GM12878 (cell line): Measurements from ENCODE around the gene CDHR4. TPM values are rescaled to one million over a fixed set of nuclear protein-coding genes. Genes with fewer than 3 reads are reported as not detected.

ENCODE experiments used
- ATAC-seq: fragments of 200-7000 bp; cut with Tn5 transposase; 3 replicates; pipeline ENCODE4 v1.9.1; 2020; ENCODE audit warnings: mild to moderate bottlenecking, moderate library complexity
- BruUV-seq: library from RNA; stranded (reverse); fragments of 400-500 nt; replicated peaks from 2 replicates; lab custom pipeline; 2021; lab: Mats Ljungman, UMichigan
- CTCF ChIA-PET: fragments of 300-600 bp; sonication (Branson Sonifier 250); formaldehyde crosslinking; extraction: SDS; loops from one replicate; lab custom pipeline; 2021; ENCODE audit warnings: inconsistent platforms; lab: Yijun Ruan, JAX
- POLR2A ChIA-PET: fragments of 350-600 bp; formaldehyde crosslinking; extraction: SDS; loops from one replicate; lab custom pipeline; 2021; ENCODE audit warnings: inconsistent platforms; lab: Charles Lee
- RAD21 ChIA-PET: fragments of 300-600 bp; sonication (Branson Sonifier 250); formaldehyde crosslinking; loops from one replicate; lab custom pipeline; 2023; ENCODE audit warnings: antibody characterized with exemption; ENCODE audit not compliant: unreplicated experiment; lab: Charles Lee
- SMC1A ChIA-PET: fragments of 300-600 bp; sonication (Branson Sonifier 250); formaldehyde crosslinking; loops from one replicate; lab custom pipeline; 2023; ENCODE audit not compliant: unreplicated experiment, uncharacterized antibody; lab: Charles Lee
- DNase-seq: peaks from one replicate; pipeline ENCODE4 v3.0.0-alpha.2; 2011; ENCODE audit warnings: low read depth, low spot score
- FAIRE-seq: peaks from 3 replicates; lab custom pipeline; 2011; peaks lifted over from hg19 to GRCh38; lab: Jason Lieb, UNC
- H2AFZ ChIP-seq: 2 replicates; pipeline ENCODE4 v1.6.0; 2011; ENCODE audit warnings: low read depth, low read length, control low read depth; ENCODE audit not compliant: control insufficient read depth
- H3K27ac ChIP-seq: 2 replicates; pipeline ENCODE4 v1.5.1; 2011; ENCODE audit warnings: control low read depth; ENCODE audit not compliant: control insufficient read depth, insufficient read depth
- H3K27me3 ChIP-seq, 2 experiments: replicated peaks in 1 of 2; 2 replicates each; pipeline versions ENCODE4 v1.6.0 to v1.6.1; 2011; ENCODE audit warnings: low read length in 1 of 2; ENCODE audit not compliant: control insufficient read depth in 2 of 2, insufficient read depth in 2 of 2
- H3K36me3 ChIP-seq, 2 experiments: 2 replicates each; pipeline ENCODE4 v1.5.1; 2011; ENCODE audit warnings: low read length in 1 of 2; ENCODE audit not compliant: control insufficient read depth in 2 of 2, insufficient read depth in 2 of 2
- H3K4me1 ChIP-seq: 2 replicates; pipeline ENCODE4 v1.6.1; 2011; ENCODE audit warnings: mild to moderate bottlenecking, low read length, moderate library complexity, mixed read lengths; ENCODE audit not compliant: control insufficient read depth, insufficient read depth
- H3K4me2 ChIP-seq: 2 replicates; pipeline ENCODE4 v1.6.0; 2011; ENCODE audit warnings: control low read depth; ENCODE audit not compliant: control insufficient read depth, insufficient read depth
- H3K4me3 ChIP-seq: fragments of 200-600 bp; sonication (generic); 2 replicates; pipeline ENCODE4 v1.5.1; 2016
- H3K79me2 ChIP-seq: 2 replicates; pipeline ENCODE4 v1.6.0; 2011; ENCODE audit warnings: low read length; ENCODE audit not compliant: control insufficient read depth, insufficient read depth
- H3K9ac ChIP-seq: 2 replicates; pipeline ENCODE4 v1.8.0; 2011; ENCODE audit warnings: low read length, control low read depth, mixed read lengths; ENCODE audit not compliant: control insufficient read depth, insufficient read depth
- H3K9me3 ChIP-seq: replicated peaks from 3 replicates; pipeline ENCODE4 v1.5.1; 2011; ENCODE audit warnings: mild to moderate bottlenecking, low read length; ENCODE audit not compliant: control insufficient read depth, insufficient read depth
- H4K20me1 ChIP-seq: 2 replicates; pipeline ENCODE4 v1.6.0; 2011; ENCODE audit not compliant: control insufficient read depth, insufficient read depth
- ATF7 ChIP-seq: fragments of 450-650 bp; IDR thresholded peaks from 2 replicates; pipeline ENCODE4 v1.6.1; 2016; ENCODE audit warnings: low read depth, mild to moderate bottlenecking
- BMI1 ChIP-seq: fragments of 450-650 bp; IDR thresholded peaks from 2 replicates; pipeline ENCODE4 v1.6.1; 2016; ENCODE audit warnings: mild to moderate bottlenecking, moderate library complexity, borderline replicate concordance
- CHD2 ChIP-seq: IDR thresholded peaks from 2 replicates; pipeline ENCODE4 v1.6.1; 2011; ENCODE audit warnings: low read depth, low read length, improper control_type of control experiment, borderline replicate concordance
- KAT2A ChIP-seq: conservative IDR thresholded peaks from 2 replicates; pipeline ENCODE4 v1.6.1; 2011; ENCODE audit warnings: low read depth, low read length; ENCODE audit not compliant: control insufficient read depth
- KDM1A ChIP-seq: fragments of 200-600 bp; sonication (generic); IDR thresholded peaks from 2 replicates; pipeline ENCODE4 v1.6.1; 2016; ENCODE audit warnings: borderline replicate concordance
- LARP7 ChIP-seq: fragments of 450-650 bp; IDR thresholded peaks from 2 replicates; pipeline ENCODE4 v1.6.1; 2017; ENCODE audit warnings: mild to moderate bottlenecking
- PBX3 ChIP-seq: IDR thresholded peaks from 2 replicates; pipeline ENCODE4 v1.6.1; 2011; ENCODE audit warnings: mild to moderate bottlenecking, low read depth, low read length, moderate library complexity; ENCODE audit not compliant: insufficient replicate concordance
- REST ChIP-seq: IDR thresholded peaks from 2 replicates; pipeline ENCODE4 v1.6.1; 2012; ENCODE audit warnings: mild to moderate bottlenecking, low read depth, low read length
- WGBS: methylation state at CpG from one replicate; pipeline ENCODE4 v1.1.6; 2016; ENCODE audit warnings: low lambda C conversion rate; ENCODE audit not compliant: insufficient replicate concordance, insufficient coverage; ENCODE audit errors: missing lambda C conversion rate; 5-methylcytosine and 5-hydroxymethylcytosine counted together
- in situ Hi-C: fragments of 300-500 bp; cut with MboI; formaldehyde crosslinking; loops from 9 replicates; pipeline ENCODE4 v1.14.3; 2018; ENCODE audit warnings: mixed read lengths
- intact Hi-C: fragments of 100-400 bp; cut with micrococcal nuclease; formaldehyde crosslinking; loops from one replicate; pipeline ENCODE4 v1.14.2; 2022; ENCODE audit not compliant: unreplicated experiment
- polyA plus RNA-seq, 11 experiments: library from polyadenylated mRNA; depleted of rRNA in 4 of 11; unstranded in 6 of 11; stranded (reverse) in 5 of 11; fragments of >200 nt; fragmentation: Nextera tagmentation in 4 of 11; fragmentation: Illumina TruSeq in 1 of 11; extraction: Ambion mirVana in 4 of 11; extraction: Trizol in 1 of 11; gene quantifications; 1 replicate in 1 of 11; 2 replicates in 10 of 11; pipeline versions ENCODE4 v1.2.1 to v1.2.3, GENCODE V29; 2011 to 2016; ENCODE audit warnings: inconsistent platforms in 2 of 11, missing spikeins in 2 of 11, low read depth in 1 of 11
- total RNA-seq, 4 experiments: library from RNA; depleted of rRNA in 3 of 4; stranded (reverse); fragments of >200 nt in 3 of 4; fragmentation: Illumina TruSeq in 1 of 4; extraction: Trizol in 1 of 4; gene quantifications; 2 replicates each; pipeline versions ENCODE4 v1.2.1 to v1.2.3, GENCODE V29; 2013 to 2021

Gene CDHR4
- total and polyA plus RNA-seq, 10 of the 15 experiments (the other 5 are each of a cell fraction or from before 2014, with no cell fraction given) = not detected

DNA sequence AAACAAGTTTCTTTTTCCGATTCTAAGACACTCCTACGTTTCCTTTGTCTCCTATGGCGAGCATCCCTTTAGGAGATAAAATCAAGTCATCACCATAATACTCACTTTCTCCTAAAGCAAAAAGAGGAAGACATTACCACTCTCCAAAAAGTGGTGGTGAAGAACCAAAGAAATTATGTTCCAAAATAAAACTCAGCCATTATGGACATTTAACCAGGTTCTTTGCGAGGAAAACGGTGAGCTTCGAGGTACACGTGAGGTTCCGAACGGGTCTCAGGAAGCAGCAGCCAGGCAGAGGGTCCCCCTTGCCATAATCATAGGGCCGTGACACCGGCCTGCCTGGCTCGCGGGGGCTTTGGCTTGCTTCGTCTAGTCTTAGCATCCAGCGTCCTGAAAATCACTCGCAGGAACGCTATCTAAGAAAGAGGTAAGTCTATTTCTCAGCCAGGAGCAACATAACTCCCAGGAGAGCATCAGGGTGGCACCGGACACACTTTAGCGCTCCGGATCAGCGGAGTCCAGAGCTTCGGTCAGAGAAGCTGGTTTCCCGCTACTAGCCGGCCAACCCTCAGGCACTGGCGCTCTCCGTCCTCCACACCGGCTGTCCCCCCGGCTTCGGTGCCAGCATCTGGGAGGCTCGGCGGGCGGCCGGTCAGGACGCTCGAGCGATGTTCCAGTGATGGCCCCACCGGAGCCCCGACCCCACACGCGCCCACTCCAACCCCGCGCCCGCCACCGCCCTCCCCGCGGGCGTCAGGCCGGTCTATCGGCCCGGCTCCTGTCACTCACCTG lies 13.9 kb downstream of the CDHR4 start:
- POLR2A ChIA-PET = interaction anchor here (0.6 to 3.0 kb wide), 4 partner anchors 18 to 283 kb away, joined by 3 to 15 read pairs (median 4); partner anchors contain the start of gene INKA1
- H3K4me3 ChIP-seq = peak overlapping the region; percentile 96

More for the DNA sequence above, 13.9 kb downstream of the CDHR4 start:
- Histone ChIP-seq H3K4me1 (peaks cover 9% of the 10 kb centered on the region), H3K9ac (peak overlapping the region; percentile 87), H4K20me1 (no peaks in the 10 kb centered on the region), H2AFZ (peak overlapping the region; percentile 65)
- peak; percentile 89 for FAIRE-seq
- TF ChIP-seq ATF7 (no peak), CHD2 (no peak), PBX3 (peak; percentile 58), REST (peak; percentile 41; the same call in 1 of the 2 replicates), KDM1A (no peak), KAT2A (no peak), BMI1 (no peak), LARP7 (peak; percentile 25; the same call in 1 of the 2 replicates)
- TF ChIP-seq, all 136 proteins: peak for 3
- H3K27ac ChIP-seq = peak overlapping the region; percentile 59
- intact Hi-C loops (loop anchor here (5.0 kb wide), 1 partner anchor 63 kb away; the partner anchor contains the start of gene GMPPB), in situ Hi-C loops (no loop called here)
- 7% methylated on average over 30 of the region's 50 CpGs for WGBS
- no peak for DNase-seq
- peak overlapping the region; percentile 30 for H3K4me2 ChIP-seq
- ChIA-PET SMC1A (interaction anchor here (1.3 kb wide), 1 partner anchor 21 kb away, joined by 3 read pairs; no protein-coding TSS in a partner anchor), RAD21 (interaction anchor here (0.8 to 2.5 kb wide), 5 partner anchors 18 to 246 kb away, joined by 3 to 14 read pairs (median 4); partner anchors contain the start of genes INKA1 and UBA7), CTCF (interaction anchor here (0.5 to 1.5 kb wide), 4 partner anchors 17 to 294 kb away, joined by 3 to 4 read pairs (median 4); partner anchors contain the start of gene INKA1)
- no peaks in the 10 kb centered on the region for H3K27me3 ChIP-seq
- no TSS peak for BruUV-seq
- H3K79me2 ChIP-seq = peaks cover 27% of the 10 kb centered on the region
- no peaks in the 10 kb centered on the region for H3K36me3 ChIP-seq
- no peaks in the 10 kb centered on the region for H3K9me3 ChIP-seq
- ATAC-seq = peak; percentile 68
